ENCODE measurements around the gene CCDC184. TPM values are rescaled to one million over a fixed set of nuclear protein-coding genes. Genes with fewer than 3 reads are reported as not detected.

The CCDC184 gene
- total RNA-seq, 2 donors from 2014 or later = 1.9 to 3.7 TPM

GRCh38 chr12:48191096-48191495 is 7.7 kb downstream of the CCDC184 start:
- intact Hi-C loops (cut with DNase I) = no loop called here
- no peak overlapping the region for H3K4me3 ChIP-seq
- no peaks in the 10 kb centered on the region for H3K9me3 ChIP-seq
- no peaks in the 10 kb centered on the region for H3K27me3 ChIP-seq (replicated peaks; ENCODE audit: insufficient read depth)
- H3K36me3 ChIP-seq = no peaks in the 10 kb centered on the region
- DNase-seq (ENCODE audit: low spot score) = no peak
- TF ChIP-seq CTCF (IDR thresholded peaks at IDR 0.05) (no peak), POLR2AphosphoS5 (IDR thresholded peaks at IDR 0.05) (no peak), POLR2A (IDR thresholded peaks at IDR 0.05) (no peak)
- H3K4me1 ChIP-seq (replicated peaks) = no peaks in the 10 kb centered on the region
- H3K27ac ChIP-seq = no peak overlapping the region

GRCh38 chr12:48192861-48193260 is 9.4 kb downstream of the CCDC184 start:
- intact Hi-C loops (cut with DNase I) = no loop called here
- Histone ChIP-seq H3K36me3 (no peaks in the 10 kb centered on the region), H3K27ac (no peak overlapping the region), H3K9me3 (no peaks in the 10 kb centered on the region), H3K4me3 (no peak overlapping the region), H3K27me3 (replicated peaks; ENCODE audit: insufficient read depth) (no peaks in the 10 kb centered on the region), H3K4me1 (replicated peaks) (no peaks in the 10 kb centered on the region)
- DNase-seq (ENCODE audit: low spot score) = no peak
- 61% methylated on average over 1 of the region's 1 CpG for WGBS
- TF ChIP-seq POLR2A (IDR thresholded peaks at IDR 0.05) (no peak), CTCF (IDR thresholded peaks at IDR 0.05) (no peak), POLR2AphosphoS5 (IDR thresholded peaks at IDR 0.05) (no peak)

GRCh38 chr12:48193623-48194022 is 10.2 kb downstream of the CCDC184 start:
- 16% methylated on average over 2 of the region's 2 CpGs for WGBS
- Histone ChIP-seq H3K4me3 (no peak overlapping the region), H3K9me3 (no peaks in the 10 kb centered on the region), H3K36me3 (no peaks in the 10 kb centered on the region), H3K27ac (no peak overlapping the region), H3K27me3 (replicated peaks; ENCODE audit: insufficient read depth) (no peaks in the 10 kb centered on the region), H3K4me1 (replicated peaks) (no peaks in the 10 kb centered on the region)
- intact Hi-C loops (cut with DNase I) = no loop called here
- no peak for DNase-seq (ENCODE audit: low spot score)
- TF ChIP-seq CTCF (IDR thresholded peaks at IDR 0.05) (no peak), POLR2A (IDR thresholded peaks at IDR 0.05) (no peak), POLR2AphosphoS5 (IDR thresholded peaks at IDR 0.05) (no peak)

- intact Hi-C loops (cut with DNase I) = loop anchor here (5.0 kb wide), 1 partner anchor 158 kb away; the partner anchor contains the start of gene ZNF641
- Histone ChIP-seq H3K27ac (no peak overlapping the region), H3K9me3 (no peaks in the 10 kb centered on the region), H3K27me3 (replicated peaks; ENCODE audit: insufficient read depth) (no peaks in the 10 kb centered on the region), H3K36me3 (no peaks in the 10 kb centered on the region), H3K4me3 (no peak overlapping the region), H3K4me1 (replicated peaks) (no peaks in the 10 kb centered on the region)
- TF ChIP-seq POLR2AphosphoS5 (IDR thresholded peaks at IDR 0.05) = no peak
- no peak for TF ChIP-seq POLR2A (IDR thresholded peaks at IDR 0.05)
- TF ChIP-seq CTCF (IDR thresholded peaks at IDR 0.05) = no peak
- WGBS = 37% methylated on average over 1 of the region's 1 CpG
- no peak for DNase-seq (ENCODE audit: low spot score)
Observed at GRCh38 chr12:48194799-48195201, 11.4 kb downstream of the CCDC184 start.

GRCh38 chr12:48197549-48197970 is 14.1 kb downstream of the CCDC184 start:
- WGBS = under 1% methylated on average over 10 of the region's 10 CpGs

More at GRCh38 chr12:48197549-48197970, 14.1 kb downstream of the CCDC184 start:
- Histone ChIP-seq H3K27ac (peak overlapping the region; percentile 87 to 92), H3K4me1 (replicated peaks) (no peaks in the 10 kb centered on the region), H3K27me3 (replicated peaks; ENCODE audit: insufficient read depth) (no peaks in the 10 kb centered on the region), H3K9me3 (no peaks in the 10 kb centered on the region), H3K4me3 (peak overlapping the region; percentile 55 to 60), H3K36me3 (no peaks in the 10 kb centered on the region)
- intact Hi-C loops (cut with DNase I) = loop anchor here (5.0 kb wide), 1 partner anchor 155 kb away; the partner anchor contains the start of gene ZNF641
- DNase-seq (ENCODE audit: low spot score) = no peak
- TF ChIP-seq POLR2A (IDR thresholded peaks at IDR 0.05) (no peak), CTCF (IDR thresholded peaks at IDR 0.05) (peak in 3 of 4 experiments; percentile 14 to 55 (median 43))
